ENCODE data around the gene RCN2. TPM values are rescaled to one million over a fixed set of nuclear protein-coding genes. Genes with fewer than 3 reads are reported as not detected.

Gene RCN2
- total and polyA plus RNA-seq, 2 of the 8 experiments (the other 6 are each of a cell fraction or from before 2014, with no cell fraction given): 65.6 to 137 TPM

GRCh38 chr15:76913737-76914136, 17.8 kb upstream of the RCN2 start (continued):
- TF ChIP-seq SAP30 (IDR thresholded peaks at IDR 0.05; ENCODE audit: insufficient read depth, insufficient replicate concordance, low read length): no peak

Measured in H1 (cell line).